Superior temporal gyrus (tissue), 1 donor: ENCODE data around the gene HIPK2.
"Not testable (repeated sequence)": the region's sequence is repeated elsewhere in the genome, so short reads cannot be mapped to it uniquely, and the experiment has no call there.

Source experiments
- DNase-seq: peaks from one replicate; pipeline ENCODE4 v3.0.0-alpha.2; 2016; ENCODE audit errors: extremely low spot score

The HIPK2 gene

DNA sequence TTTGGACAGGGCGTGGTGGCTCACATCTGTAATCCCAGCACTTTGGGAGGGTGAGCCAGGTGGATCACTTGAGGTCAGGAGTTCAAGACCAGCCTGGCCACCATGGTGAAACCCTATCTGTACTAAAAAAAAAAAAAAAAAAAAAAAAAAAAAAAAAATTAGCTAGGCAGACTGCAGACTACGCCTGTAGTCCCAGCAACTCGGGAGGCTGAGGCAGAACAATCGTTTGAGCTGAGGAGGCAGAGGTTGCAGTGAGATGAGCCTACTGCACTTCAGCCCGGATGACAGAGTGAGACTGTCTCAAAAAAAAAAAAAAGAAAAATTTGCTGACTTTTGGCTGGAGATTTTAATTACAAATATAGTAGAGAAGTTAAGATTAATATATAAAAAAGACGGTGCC is 104.0 kb downstream of the HIPK2 start:
- no peak for DNase-seq

DNA sequence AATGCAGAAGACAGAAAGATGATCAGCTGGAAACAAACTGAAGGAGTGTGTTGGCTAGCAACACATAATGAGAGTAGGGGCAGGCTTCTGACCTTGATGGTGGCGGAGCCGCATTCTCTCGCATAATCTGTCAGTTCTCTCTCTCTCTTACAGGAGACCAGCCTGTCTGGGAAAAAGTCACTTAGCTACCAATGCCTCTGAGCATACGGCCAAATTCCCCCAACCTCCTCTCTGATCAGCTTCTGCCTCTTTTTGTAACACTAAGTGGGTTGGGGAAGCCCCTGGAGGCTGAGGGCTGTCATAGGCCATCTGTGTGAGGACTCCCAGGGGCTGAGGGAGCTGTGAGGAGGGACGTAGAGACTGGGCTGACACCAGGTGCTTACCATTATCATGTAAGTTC is 104.6 kb downstream of the HIPK2 start:
- no peak for DNase-seq

DNA sequence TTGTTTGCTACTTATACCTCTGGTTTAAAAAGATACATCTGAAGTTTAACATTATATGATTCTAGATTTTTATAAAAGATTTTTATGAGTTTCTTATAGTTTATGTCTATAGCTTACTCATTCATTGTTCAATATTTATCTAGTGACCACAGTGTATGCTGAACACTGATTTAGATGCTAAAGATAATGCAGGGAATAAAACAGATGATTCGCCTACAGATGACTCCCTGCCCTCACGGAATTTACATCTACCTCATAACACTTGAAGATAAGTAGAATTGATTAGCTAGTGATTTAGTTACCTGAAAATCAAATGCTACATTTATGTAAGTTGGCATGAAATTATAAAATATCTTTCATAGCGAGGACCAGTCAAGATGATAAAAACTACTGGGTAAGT is 105.8 kb downstream of the HIPK2 start:
- DNase-seq, result no peak

DNA sequence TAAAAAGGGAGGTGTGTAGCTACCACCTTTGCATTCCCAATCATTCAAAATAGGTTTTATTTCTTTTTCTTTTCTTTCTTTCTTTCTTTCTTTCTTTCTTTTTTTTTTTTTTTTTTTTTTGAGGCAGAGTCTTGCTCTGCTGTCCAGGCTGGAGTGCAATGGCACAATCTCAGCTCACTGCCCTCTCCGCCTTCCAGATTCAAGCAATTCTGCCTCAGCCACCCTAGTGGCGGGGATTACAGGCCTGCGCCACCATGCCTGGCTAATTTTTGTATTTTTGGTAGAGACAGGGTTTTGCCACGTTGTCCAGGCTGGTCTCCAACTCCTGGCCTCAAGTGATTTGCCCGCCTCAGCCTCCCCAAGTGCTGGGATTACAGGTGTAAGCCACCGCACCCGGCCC is 107.1 kb downstream of the HIPK2 start:
- DNase-seq, result not testable (repeated sequence)

DNA sequence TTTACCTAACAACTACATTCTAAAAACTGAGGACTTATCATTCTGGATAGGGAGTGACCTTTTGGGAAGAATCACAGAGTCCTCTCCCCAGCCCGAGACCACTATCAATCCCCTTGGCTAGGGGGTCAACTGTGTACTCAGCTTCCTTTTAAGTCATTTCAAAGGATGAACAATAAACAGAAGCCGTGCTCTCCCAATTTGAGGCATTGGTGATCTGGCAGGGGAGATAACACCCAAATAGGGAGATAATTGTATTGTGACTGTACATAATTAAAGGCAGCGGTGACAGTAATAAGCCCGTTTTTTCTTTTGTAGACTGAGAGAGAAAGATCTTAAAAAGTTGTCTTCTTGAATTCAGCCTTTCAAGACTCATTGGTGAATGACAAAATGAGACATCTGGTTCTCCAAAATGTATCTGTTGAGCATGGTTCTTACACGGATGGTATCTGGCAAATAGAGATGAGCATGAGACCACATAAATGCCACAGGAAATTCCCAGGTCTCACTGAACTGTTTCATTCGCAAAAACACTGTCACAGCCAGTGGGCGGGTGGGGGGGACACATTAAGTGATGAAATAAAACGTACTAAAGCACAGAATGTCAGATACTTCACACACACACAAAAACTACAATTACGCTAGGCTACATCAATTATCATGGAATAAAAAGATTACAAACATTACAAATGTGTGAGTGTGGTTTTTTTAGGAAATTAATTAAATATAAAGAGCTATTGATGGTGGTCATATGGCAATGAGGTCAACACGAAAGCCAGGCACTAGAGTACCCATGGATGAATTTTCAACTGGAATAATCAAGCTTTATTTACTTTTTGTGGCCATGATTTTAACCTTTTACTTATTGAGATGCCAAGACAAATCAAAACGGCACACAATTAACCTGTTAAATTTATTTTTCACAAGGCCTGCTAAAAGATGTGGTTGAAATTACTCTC is 108.4 kb downstream of the HIPK2 start:
- DNase-seq, result peak; percentile 80

DNA sequence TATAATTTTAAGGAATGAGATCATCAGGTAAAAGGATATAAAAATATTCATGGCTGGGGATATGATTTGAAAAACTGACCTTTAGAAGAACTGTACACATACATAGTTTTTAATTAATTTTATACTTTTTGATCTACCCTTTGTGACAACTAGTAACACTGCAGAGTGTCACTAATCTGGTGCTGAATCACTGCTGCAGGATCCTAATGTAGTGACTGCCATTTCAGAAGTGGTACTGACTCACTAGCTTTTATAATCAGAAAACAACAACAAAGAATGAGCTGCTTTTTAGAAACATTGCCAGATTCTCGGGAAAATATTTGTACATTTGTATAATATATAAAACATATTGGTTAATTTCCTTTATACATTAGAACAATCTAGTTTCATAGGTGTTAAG is 110.4 kb downstream of the HIPK2 start:
- no peak for DNase-seq

DNA sequence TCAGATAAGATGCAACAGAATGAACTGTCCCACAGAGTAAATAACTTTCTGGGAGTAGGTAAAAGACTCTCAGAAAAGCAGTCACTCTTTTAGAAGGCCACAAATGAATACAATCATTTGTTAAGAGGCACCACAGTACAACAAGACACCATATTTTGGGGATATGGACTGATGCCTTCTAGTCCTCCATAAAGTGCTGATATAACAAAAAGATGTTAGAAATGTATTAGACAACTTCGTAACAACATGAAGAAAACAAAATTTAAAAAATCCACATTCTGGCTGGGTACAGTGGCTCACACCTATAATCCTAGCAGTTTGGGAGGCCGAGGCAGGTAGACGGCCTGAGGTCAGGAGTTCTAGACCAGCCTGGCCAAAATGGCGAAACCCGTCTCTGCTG is 111.3 kb downstream of the HIPK2 start:
- DNase-seq, result no peak

DNA sequence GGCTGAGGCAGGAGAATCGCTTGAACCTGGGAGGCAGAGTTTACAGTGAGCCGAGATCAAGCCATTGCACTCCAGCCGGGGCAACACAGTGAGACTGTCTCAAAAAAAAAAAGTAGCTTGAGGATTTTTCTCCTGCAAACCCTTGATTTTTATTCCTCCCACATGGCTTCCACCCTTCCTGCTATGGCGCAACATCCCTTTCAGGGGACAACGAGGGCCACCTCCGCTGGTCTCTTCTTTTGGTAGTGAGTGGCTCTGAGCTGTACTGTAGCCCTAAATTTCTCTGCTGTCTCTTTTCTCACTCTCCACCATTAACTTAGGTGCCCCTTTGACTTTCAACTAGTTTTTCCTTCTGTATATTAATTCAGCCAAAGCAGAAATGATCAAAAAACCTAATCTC is 113.4 kb downstream of the HIPK2 start:
- DNase-seq, result no peak

DNA sequence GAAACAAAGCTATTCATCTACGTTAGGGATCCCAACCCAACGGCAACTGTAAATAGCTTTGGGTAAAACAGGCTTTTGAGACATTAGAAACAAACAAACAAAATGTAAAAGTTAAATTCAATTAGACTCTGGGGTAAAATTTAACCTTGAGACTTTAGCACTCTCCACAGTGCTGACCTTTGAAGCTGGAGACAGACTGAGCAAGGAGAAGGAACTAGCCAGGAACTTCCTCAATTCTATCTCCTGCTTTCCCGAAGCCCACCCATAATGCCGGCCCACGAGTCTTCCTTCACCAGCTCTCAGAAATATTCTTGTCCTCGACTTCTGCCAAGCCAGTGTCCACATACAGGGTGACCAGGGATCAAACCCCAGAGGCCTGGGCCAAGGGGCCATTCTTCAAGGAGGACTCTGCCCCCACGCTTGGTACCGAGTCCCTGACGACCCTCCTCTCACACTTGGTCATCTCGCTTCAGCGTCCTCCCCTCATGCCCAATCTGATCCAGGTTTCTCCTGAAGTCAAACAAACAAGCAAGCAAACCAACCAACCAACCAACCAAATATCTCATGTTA is 114.1 kb downstream of the HIPK2 start:
- no peak for DNase-seq

DNA sequence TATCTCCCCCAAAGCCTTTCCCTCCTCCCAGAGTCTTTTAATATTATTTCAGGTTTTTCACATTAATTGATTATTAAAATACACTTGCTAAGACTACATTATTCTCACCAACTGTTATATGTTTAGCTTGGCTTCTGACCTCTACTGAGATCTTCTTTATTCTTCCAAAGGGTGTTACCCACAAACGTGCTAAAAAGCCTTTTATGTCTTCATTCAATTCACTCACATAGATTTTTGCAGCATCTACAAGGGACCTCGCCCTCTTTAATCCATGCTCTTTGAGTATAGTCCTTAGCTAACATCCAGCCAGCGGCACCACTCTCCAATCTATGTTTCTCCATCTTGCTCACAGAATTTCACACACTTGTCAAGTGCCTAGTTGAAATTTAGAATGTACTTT is 115.9 kb downstream of the HIPK2 start:
- peak; percentile 28 for DNase-seq

DNA sequence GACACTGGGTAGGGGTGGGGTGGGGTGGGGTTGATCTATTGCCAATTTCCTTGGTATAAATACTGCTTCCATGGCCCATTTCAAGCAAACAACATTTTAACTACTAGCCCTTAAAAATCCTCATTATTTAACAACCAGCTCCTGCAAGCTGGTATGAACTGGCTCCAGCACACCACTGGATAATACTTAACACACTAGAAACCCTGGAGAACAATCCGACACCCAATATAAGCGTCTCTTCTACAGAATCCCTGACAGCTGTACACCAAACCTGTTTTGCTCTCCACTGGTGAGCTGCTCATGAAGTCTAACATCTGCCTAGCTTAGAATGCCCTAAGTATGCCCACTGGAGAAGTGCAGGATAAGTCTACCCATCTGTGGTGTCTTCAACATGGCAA is 116.8 kb downstream of the HIPK2 start:
- no peak for DNase-seq

DNA sequence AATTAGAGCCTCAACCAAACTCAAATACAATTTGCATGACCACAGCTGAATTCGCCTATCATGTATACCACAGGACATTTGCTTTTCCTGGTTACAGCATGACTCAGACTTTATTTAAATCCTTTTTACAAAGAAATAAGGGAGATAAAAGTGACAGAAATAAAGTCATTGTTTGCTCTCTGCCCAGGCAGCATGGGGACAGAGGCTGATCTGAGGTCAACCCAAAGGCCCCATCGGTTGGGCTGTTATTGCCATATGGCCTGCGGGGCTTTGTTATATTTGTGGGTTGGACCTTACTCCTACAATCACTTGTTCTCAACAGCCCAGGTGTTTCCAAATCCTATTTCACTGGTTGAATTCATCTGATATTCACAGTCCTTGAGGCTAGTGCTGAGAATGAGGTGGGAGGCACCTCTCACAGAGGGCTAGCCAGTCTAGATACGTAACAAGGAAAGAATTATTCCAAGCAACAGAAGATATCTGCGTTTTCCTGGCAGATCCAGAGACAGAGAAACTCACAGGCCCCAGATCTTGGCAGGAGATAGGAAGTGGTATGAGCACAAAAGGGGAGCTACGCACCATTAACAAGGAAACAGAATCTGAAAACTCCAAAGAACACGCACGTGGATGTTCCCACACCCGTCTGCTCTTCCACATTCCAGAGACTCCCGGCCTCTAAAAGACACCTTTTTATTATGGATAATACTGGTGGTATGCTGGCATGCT is 117.3 kb downstream of the HIPK2 start:
- peak; percentile 50 for DNase-seq

DNA sequence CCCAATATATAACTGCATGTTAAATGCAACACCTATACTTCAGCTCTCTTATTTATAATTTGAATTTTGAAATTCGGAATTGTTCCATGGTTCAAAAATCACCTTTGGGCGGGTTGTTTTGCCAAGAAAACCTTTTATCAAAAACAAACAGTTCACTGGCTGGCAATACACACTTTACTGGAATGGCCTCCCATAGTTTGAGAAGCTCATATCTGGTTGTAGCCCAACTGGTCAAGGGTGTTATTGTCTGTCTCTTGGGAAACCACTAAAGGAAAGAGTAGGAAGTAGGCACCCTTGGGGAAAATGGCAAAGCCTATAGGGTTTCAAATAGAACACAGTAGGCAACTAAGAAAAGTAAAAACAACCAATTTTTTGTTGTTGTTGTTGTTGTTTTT is 117.9 kb downstream of the HIPK2 start:
- peak; percentile 39 for DNase-seq

DNA sequence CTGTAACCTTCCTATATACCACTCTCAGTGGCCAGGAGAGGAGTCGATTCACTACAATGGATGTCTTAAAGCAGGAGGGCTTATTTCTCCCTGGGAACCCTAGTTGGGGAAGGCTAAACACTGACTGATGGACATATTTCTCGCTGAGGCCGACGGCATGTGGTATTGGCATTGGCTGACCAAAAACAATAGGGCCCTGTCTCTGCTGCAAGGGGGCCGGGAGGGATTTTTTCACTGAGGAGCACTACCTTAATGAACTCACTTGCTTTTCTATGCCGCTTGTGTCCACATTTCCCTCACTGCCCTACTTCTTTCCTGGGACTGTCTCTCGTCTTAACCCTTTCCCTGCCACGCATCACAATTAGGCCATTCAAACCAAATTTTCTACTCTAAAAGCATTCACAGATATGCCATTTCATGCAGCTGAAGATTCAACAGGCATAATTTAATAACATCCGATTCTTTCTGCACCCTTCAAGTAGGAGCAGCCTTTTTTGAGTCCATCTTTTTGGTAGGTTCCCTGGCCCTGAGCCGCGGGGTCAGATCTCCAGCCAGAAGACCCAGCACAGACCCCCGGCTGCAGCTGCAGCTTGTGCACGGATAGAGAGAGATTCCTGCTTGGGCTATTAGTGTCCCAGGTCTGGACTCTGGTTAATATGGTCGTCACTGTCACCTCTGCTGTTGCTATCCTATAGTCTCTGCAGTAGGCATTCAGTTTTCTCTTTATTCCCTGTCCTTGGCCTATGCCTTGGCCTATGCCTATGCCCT is 118.7 kb downstream of the HIPK2 start:
- DNase-seq, result peak; percentile 80

DNA sequence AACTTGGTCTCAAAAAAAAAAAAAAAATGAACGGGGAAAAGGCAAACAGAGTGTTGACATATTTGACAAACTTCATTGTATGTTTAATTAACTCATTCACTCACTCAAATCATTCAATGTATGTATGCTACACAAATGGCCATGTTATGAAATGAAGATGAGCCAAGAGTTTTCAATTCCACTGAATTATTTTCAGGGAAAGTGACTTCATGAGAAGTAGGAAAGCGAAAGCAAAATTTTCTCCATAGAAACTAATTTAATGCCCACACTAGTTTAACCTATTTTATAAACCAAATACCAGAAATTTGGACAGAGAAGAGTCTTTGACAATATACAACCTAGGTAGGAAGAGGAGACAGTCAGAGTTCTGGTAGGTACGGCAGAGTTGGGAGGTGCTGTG is 119.5 kb downstream of the HIPK2 start:
- no peak for DNase-seq

DNA sequence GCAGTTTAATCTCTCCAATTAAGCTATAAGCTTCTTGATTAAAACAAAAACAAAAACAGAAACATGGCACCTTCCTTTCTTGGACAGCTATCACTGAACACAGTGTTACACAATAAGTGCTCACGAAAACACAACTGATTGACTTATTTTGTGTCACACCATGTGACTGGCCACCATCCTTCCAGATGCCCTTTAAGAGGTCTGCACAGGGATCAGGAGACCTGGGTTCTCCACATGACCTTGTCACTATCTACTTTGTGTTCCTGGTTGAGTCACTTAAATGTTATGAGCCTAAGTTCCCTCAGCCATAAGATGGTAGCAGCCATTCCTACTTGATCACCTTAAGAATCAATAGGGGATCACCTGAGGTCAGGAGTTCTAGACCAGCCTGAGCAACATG is 120.1 kb downstream of the HIPK2 start:
- DNase-seq, result no peak

DNA sequence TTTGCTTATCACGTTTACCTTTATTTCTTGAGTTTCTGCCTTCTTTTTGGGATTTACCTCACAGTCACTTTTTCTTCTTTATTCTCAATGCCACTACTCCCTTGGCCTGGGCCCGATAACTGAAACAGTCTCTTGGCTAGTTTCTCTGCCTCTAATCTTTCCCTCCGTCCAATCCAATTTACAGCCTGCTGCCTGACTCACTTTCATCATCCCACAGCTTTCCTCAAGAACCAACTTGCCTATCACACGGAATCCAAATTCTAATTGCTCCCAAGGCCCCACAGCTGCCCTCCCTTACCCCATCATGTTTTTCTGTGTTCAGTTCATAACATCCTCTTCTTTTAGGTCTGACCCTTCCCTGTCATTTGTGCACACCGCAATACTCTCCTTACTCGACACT is 121.4 kb downstream of the HIPK2 start:
- peak; percentile 29 for DNase-seq

DNA sequence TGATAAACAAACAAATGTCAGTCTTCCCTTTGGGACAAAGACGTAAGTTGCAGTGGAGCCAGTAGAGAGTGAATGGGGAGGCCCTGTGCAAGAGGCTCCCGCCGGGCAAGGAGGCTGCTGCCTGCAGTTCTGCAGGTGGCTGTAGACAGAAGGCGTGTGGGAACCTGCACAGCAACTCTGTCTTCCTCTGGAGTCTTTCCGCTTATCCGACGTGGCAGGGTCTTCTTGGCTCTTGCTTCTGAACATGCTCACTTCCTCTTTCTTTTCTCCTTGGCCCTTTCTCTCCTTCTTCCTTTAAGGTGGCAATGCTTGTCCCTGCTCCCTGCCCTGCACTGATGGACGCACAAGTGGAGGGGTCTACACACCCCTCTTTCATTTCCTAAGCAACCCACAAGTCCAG is 122.5 kb downstream of the HIPK2 start:
- DNase-seq, result no peak

DNA sequence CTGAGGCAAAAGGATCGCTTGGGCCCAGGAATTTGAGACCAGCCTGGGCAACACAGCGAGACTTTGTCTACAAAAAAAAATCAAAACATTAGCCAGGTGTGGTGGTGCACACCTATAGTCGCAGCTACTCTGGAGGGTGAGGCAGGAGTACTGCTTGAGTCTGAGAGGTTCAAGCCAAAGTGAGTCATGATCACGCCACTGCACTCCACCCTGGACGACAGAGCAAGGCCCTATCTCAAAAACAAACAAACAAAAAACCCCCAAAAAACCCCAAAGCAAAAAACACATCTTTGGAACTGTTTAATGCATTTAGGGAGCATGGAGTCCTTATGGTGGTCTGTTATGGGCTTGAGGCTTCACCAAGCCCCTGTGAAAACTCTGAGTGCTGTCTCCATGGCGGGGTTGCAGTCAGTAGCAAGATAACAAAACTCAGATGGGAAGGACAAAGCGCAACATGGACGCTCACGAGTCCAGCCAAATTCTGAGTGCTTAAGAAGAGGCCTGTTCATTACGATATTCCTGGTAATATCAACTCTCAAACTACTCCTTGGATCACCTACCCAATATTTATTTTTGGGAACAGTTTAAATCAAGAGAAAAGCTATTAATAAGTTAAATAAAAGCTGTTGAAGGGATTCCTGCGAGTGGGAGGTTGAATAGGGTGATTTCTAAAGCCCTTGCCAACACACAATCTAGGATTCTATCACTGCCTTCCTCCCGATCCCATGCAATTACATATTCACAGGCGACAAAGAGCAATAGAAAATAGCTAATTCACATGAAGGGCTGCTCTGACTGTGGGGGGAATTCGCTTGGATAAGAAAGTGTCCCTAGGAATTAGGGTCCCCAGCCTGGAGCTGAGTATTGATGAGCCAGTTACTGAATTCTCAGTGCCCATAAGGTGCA is 123.3 kb downstream of the HIPK2 start:
- peak; percentile 72 for DNase-seq

DNA sequence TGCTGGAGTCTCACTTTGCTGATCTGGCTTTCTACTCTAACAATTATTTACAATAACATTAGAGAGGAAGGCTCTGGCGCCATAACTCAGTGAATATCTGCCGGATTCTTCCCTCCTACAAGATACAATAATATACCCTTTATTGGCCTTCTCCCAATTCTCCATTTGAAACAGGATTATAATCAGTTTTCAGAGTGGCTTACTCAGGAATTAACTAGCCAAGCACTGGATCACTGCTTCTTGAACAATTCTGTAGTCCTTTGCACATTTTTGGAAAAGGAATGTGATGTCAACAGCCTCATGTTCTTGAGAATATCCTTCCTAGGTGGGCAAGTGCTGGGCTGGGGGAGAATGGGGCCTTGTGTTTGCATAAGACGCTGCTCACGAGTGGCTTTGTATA is 125.9 kb downstream of the HIPK2 start:
- peak; percentile 62 for DNase-seq

DNA sequence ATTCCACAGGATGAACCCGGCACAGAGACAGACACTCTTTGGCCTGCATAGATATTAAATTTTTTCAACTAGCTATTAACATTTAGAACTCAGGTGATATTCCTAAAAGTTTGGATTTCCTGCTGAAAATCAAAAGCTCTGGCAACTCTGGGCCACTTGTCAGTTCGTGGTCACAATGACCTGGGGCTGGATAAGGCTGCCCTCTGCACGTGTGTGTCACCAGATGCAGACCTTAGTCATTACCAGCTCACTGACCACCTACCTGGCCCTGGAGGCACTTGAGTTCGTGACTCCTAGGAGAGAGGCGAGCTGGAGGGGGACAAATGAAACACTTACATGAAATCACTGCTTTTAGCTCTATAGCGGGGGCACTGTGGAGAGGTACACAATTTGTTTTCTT is 126.5 kb downstream of the HIPK2 start:
- no peak for DNase-seq
